ENCODE data around the gene TBC1D10A.

TBC1D10A gene

GRCh38 chr22:30305519-30305905, 21.2 kb downstream of the TBC1D10A start:
- Histone ChIP-seq H3K36me3 (replicated peaks; ENCODE audit: low read depth, low read length) (no peaks in the 10 kb centered on the region), H3K9ac (ENCODE audit: low read length) (peak overlapping the region; percentile 18; the same call in 1 of the 2 replicates), H3K4me3 (ENCODE audit: low read length) (peak overlapping the region; percentile 31; the same call in 1 of the 2 replicates), H3K79me2 (ENCODE audit: low read length) (no peaks in the 10 kb centered on the region), H4K20me1 (ENCODE audit: insufficient read depth, low read length) (no peaks in the 10 kb centered on the region), H3K27ac (ENCODE audit: low read length) (peak overlapping the region; percentile 49), H3K27me3 (ENCODE audit: low read depth, low read length) (no peaks in the 10 kb centered on the region), H2AFZ (ENCODE audit: low read depth, low read length) (no peak overlapping the region), H3K4me1 (ENCODE audit: low read length) (peaks cover 72% of the 10 kb centered on the region), H3K9me3 (ENCODE audit: insufficient read depth, low read length) (no peaks in the 10 kb centered on the region), H3K4me2 (ENCODE audit: low read length) (peak overlapping the region; percentile 69)
- TF ChIP-seq EZH2phosphoT487 (IDR thresholded peaks at IDR 0.05; ENCODE audit: low read depth) (no peak), CTCF (IDR thresholded peaks at IDR 0.05; ENCODE audit: low read depth, low read length) (no peak)

DNA sequence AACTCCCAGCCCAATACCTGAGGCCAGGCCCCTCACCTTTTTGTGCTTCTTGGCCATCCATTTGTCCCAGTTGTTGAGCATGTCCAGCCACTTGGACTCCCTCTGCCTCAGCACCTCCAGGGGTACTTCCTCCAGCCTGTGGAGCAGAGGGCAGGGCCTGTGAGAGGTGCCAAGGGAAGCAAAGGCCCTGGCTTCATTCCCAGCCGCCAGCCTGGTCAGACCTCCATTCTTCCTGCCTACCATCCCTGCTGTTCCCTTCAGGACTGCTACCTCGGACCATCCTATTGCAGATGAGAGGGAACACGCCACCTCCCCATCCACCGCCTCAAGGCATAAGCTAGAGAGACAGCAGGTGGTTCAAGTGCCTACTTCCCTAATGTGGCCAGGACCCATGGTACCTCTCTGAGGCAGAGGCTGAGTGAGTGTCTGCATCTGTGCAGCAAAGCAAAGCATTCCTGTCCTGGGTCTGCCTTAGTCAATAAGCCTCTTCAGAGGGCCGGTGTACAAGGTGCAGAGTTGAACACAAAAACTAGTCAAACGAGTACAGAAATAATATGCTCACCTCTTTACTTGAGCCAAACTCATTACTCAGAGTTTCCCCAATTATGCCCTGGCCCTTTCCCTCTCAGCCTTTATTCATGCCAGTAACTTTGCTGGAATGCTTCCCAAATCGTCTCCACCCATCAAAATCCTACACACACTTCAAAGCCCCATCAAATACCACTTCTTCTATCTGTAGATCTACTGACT, 22.1 kb downstream of the TBC1D10A start:
- Histone ChIP-seq H3K9ac (ENCODE audit: low read length) (no peak overlapping the region), H3K27ac (ENCODE audit: low read length) (peak overlapping the region; percentile 49), H3K4me2 (ENCODE audit: low read length) (peak overlapping the region; percentile 69), H3K27me3 (ENCODE audit: low read depth, low read length) (no peaks in the 10 kb centered on the region), H2AFZ (ENCODE audit: low read depth, low read length) (no peak overlapping the region), H3K4me3 (ENCODE audit: low read length) (no peak overlapping the region), H3K36me3 (replicated peaks; ENCODE audit: low read depth, low read length) (no peaks in the 10 kb centered on the region), H3K9me3 (ENCODE audit: insufficient read depth, low read length) (no peaks in the 10 kb centered on the region), H3K4me1 (ENCODE audit: low read length) (peaks cover 64% of the 10 kb centered on the region), H3K79me2 (ENCODE audit: low read length) (no peaks in the 10 kb centered on the region), H4K20me1 (ENCODE audit: insufficient read depth, low read length) (no peaks in the 10 kb centered on the region)
- TF ChIP-seq EZH2phosphoT487 (IDR thresholded peaks at IDR 0.05; ENCODE audit: low read depth) (no peak), CTCF (IDR thresholded peaks at IDR 0.05; ENCODE audit: low read depth, low read length) (no peak)

DNA sequence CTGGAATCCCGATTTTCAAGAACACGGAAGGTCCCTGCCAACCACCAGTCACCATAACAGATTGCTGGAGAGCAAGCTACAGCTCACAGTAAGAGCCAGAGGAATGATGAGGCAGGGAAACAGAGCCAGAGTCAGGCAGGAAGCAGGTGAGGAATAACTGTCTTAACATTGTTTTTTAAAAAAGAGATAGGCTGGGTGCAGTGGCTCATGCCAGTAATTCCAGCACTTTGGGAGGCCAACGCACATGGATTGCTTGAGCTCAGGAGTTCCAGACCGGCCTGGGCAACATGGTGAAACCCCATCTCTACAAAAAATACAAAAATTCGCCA, 24.0 kb downstream of the TBC1D10A start:
- 0 out of 2 replicates have a peak overlapping the region, but pooled peaks have one; percentile 1 for H3K27ac ChIP-seq (ENCODE audit: low read length)
- H3K79me2 ChIP-seq (ENCODE audit: low read length): no peaks in the 10 kb centered on the region
- peak overlapping the region; percentile 5; the same call in 1 of the 2 replicates for H3K9ac ChIP-seq (ENCODE audit: low read length)
- TF ChIP-seq EZH2phosphoT487 (IDR thresholded peaks at IDR 0.05; ENCODE audit: low read depth) (no peak), CTCF (IDR thresholded peaks at IDR 0.05; ENCODE audit: low read depth, low read length) (no peak)
- no peaks in the 10 kb centered on the region for H4K20me1 ChIP-seq (ENCODE audit: insufficient read depth, low read length)
- no peaks in the 10 kb centered on the region for H3K9me3 ChIP-seq (ENCODE audit: insufficient read depth, low read length)
- H2AFZ ChIP-seq (ENCODE audit: low read depth, low read length): no peak overlapping the region
- peak overlapping the region; percentile 37 for H3K4me2 ChIP-seq (ENCODE audit: low read length)
- no peaks in the 10 kb centered on the region for H3K27me3 ChIP-seq (ENCODE audit: low read depth, low read length)
- peaks cover 47% of the 10 kb centered on the region for H3K4me1 ChIP-seq (ENCODE audit: low read length)
- no peaks in the 10 kb centered on the region for H3K36me3 ChIP-seq (replicated peaks; ENCODE audit: low read depth, low read length)
- no peak overlapping the region for H3K4me3 ChIP-seq (ENCODE audit: low read length)

DNA sequence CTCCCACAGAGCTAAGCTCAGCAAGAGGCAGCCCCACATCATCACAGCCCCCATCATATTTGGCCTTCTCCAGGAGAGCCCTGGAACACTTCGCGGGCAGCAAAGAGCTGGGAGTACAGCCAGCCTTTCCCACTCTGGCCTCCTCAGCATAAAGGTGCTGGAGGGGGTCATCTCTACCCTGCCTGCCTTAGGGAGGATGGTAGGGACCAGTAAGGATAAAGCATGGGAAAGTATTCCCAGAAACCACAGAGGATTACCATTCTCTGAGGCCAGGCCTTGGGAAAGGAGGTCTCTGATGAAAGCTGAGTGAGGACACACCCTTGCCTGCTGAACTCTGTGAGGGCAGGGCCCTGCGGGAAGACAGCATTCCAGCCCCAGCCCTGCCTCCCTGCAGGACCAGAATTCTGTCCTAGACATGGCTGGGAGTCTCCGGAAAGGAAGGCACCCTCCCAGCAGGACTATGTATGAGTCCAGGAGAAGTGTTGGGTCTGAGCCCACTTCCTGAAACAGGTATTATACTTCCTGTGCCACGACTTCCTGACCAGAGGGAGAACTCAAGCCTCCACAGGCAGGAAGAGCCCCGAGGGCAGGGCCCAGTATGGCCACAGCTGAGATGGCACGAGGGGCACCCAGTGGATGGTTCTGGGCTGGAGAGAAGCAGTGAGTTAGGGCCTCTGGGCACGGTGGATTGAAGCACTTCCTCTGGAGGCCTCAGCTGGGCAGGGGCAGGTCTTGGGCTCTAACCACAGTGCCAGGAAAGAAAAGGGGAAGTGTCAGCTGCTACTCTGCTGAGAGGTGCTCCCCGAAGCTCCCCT, 24.5 kb downstream of the TBC1D10A start:
- Histone ChIP-seq H3K4me3 (ENCODE audit: low read length) (no peak overlapping the region), H4K20me1 (ENCODE audit: insufficient read depth, low read length) (no peaks in the 10 kb centered on the region), H3K9ac (ENCODE audit: low read length) (peak overlapping the region; percentile 5; the same call in 1 of the 2 replicates), H2AFZ (ENCODE audit: low read depth, low read length) (no peak overlapping the region), H3K36me3 (replicated peaks; ENCODE audit: low read depth, low read length) (no peaks in the 10 kb centered on the region), H3K4me1 (ENCODE audit: low read length) (peaks cover 46% of the 10 kb centered on the region), H3K9me3 (ENCODE audit: insufficient read depth, low read length) (no peaks in the 10 kb centered on the region), H3K4me2 (ENCODE audit: low read length) (peak overlapping the region; percentile 37), H3K27ac (ENCODE audit: low read length) (0 out of 2 replicates have a peak overlapping the region, but pooled peaks have one; percentile 1), H3K79me2 (ENCODE audit: low read length) (no peaks in the 10 kb centered on the region), H3K27me3 (ENCODE audit: low read depth, low read length) (no peaks in the 10 kb centered on the region)
- no peak for TF ChIP-seq EZH2phosphoT487 (IDR thresholded peaks at IDR 0.05; ENCODE audit: low read depth)
- no peak for TF ChIP-seq CTCF (IDR thresholded peaks at IDR 0.05; ENCODE audit: low read depth, low read length)
